Peyer's patch (tissue), 4 donors: ENCODE results near the gene ACOD1.

ENCODE experiments used
- CTCF ChIP-seq, 6 experiments: fragments of 450-650 bp in 4 of 6; fragments of 200-600 bp in 2 of 6; sonication (generic) in 1 of 6; IDR thresholded peaks; one replicate each; pipeline ENCODE4 v1.5.1; 2017 to 2019; ENCODE audit warnings: antibody characterized with exemption in 6 of 6, mild to moderate bottlenecking in 3 of 6, moderate library complexity in 1 of 6
- POLR2A ChIP-seq, 2 donors: fragments of 450-650 bp; IDR thresholded peaks; one replicate each; pipeline ENCODE4 v1.5.1; 2017; ENCODE audit warnings: antibody characterized with exemption in 2 of 2, mild to moderate bottlenecking in 2 of 2, moderate library complexity in 2 of 2

- TF ChIP-seq CTCF (IDR thresholded peaks at IDR 0.05) (no peak), POLR2A (IDR thresholded peaks at IDR 0.05) (no peak)
Observed at GRCh38 chr13:76982061-76982460, 33.8 kb downstream of the ACOD1 start.
